Panc1 (cell line): ENCODE measurements around the gene CLMP. TPM values are rescaled to one million over a fixed set of nuclear protein-coding genes. Genes with fewer than 3 reads are reported as not detected.

Source experiments
- ATAC-seq: fragments of 200-7000 bp; cut with Tn5 transposase; 2 replicates; pipeline ENCODE4 v1.9.1; 2020; ENCODE audit warnings: mild to moderate bottlenecking, moderate library complexity
- BruUV-seq: library from RNA; stranded (reverse); fragments of 400-500 nt; replicated peaks from 2 replicates; lab custom pipeline; 2021; lab: Mats Ljungman, UMichigan
- CTCF ChIA-PET: fragments of 300-600 bp; sonication (Branson Sonifier 250); formaldehyde crosslinking; loops from one replicate; lab custom pipeline; 2022; ENCODE audit warnings: antibody characterized with exemption; lab: Charles Lee
- POLR2A ChIA-PET: fragments of 300-600 bp; sonication (Branson Sonifier 250); formaldehyde crosslinking; loops from one replicate; lab custom pipeline; 2022; ENCODE audit warnings: antibody characterized with exemption; lab: Charles Lee
- DNase-seq: peaks from one replicate; pipeline ENCODE4 v3.0.0-alpha.2; 2010; ENCODE audit warnings: low read depth, low spot score
- H3K27ac ChIP-seq: 2 replicates; pipeline ENCODE4 v1.5.1; 2011; ENCODE audit warnings: mild to moderate bottlenecking, low read length, inconsistent platforms
- H3K27me3 ChIP-seq: fragments of 200-500 bp; sonication (Bioruptor generic); 2 replicates; pipeline ENCODE4 v1.6.0; 2014; ENCODE audit warnings: low read length, inconsistent platforms; ENCODE audit not compliant: control insufficient read depth, insufficient read depth
- H3K36me3 ChIP-seq: fragments of 200-500 bp; sonication (Bioruptor generic); 2 replicates; pipeline ENCODE4 v1.5.1; 2014; ENCODE audit warnings: inconsistent platforms, mild to moderate bottlenecking, low read length, moderate library complexity; ENCODE audit not compliant: control insufficient read depth, insufficient read depth
- H3K4me1 ChIP-seq: 2 replicates; pipeline ENCODE4 v1.5.1; 2011; ENCODE audit warnings: inconsistent platforms, mild to moderate bottlenecking, low read length, moderate library complexity; ENCODE audit not compliant: control insufficient read depth, insufficient read depth
- H3K4me3 ChIP-seq, 2 experiments: 2 replicates each; pipeline ENCODE4 v1.5.1; 2011 to 2012; ENCODE audit warnings: low read depth in 2 of 2, low read length in 2 of 2, mild to moderate bottlenecking in 2 of 2, inconsistent platforms in 1 of 2, moderate library complexity in 1 of 2
- H3K9me3 ChIP-seq: fragments of 200-500 bp; sonication (Bioruptor generic); 2 replicates; pipeline ENCODE4 v1.5.1; 2014; ENCODE audit warnings: low read depth, mild to moderate bottlenecking, inconsistent platforms, low read length, moderate library complexity; ENCODE audit not compliant: control insufficient read depth, insufficient read depth
- CTCF ChIP-seq: fragments of 450-650 bp; IDR thresholded peaks from 2 replicates; pipeline ENCODE4 v1.5.1; 2017; ENCODE audit warnings: mild to moderate bottlenecking
- POLR2AphosphoS5 ChIP-seq: IDR thresholded peaks from 2 replicates; pipeline ENCODE4 v1.6.1; 2012; ENCODE audit warnings: mild to moderate bottlenecking, low read depth, low read length, moderate library complexity
- REST ChIP-seq, 2 experiments: IDR thresholded peaks; 2 replicates each; pipeline ENCODE4 v1.6.1; 2011 to 2012; ENCODE audit warnings: low read depth in 2 of 2, control low read depth in 1 of 2, low read length in 1 of 2, mild to moderate bottlenecking in 1 of 2, moderate library complexity in 1 of 2; ENCODE audit not compliant: insufficient read depth in 1 of 2
- SIN3A ChIP-seq: IDR thresholded peaks from 2 replicates; pipeline ENCODE4 v1.6.1; 2012; ENCODE audit warnings: low read depth, mild to moderate bottlenecking, low read length, moderate library complexity, borderline replicate concordance; ENCODE audit not compliant: insufficient read depth
- TCF7L2 ChIP-seq: IDR thresholded peaks from 2 replicates; pipeline ENCODE4 v1.6.1; 2011; ENCODE audit warnings: mild to moderate bottlenecking, low read depth, low read length, inconsistent platforms
- in situ Hi-C: cut with HindIII; loops from 2 replicates; pipeline ENCODE4 v1.10.0; 2016; ENCODE audit warnings: low sequenced_read_pairs, low pct_unique_long_range_greater_than_20kb
- intact Hi-C: fragments of 100-400 bp; cut with micrococcal nuclease; formaldehyde crosslinking; loops from one replicate; pipeline ENCODE4 v1.10.0; 2022; ENCODE audit not compliant: unreplicated experiment
- total RNA-seq: library from RNA; stranded (reverse); gene quantifications from one replicate; pipeline ENCODE4 v1.2.1, GENCODE V29; 2021; ENCODE audit not compliant: unreplicated experiment

The CLMP gene
- total RNA-seq, 1 experiment from 2014 or later = 1.5 TPM

GRCh38 chr11:123103326-123103980 is 91.6 kb downstream of the CLMP start:
- ATAC-seq = peak; percentile 85
- POLR2A ChIA-PET = interaction anchor here (0.6 to 1.4 kb wide), 2 partner anchors 17 to 144 kb away, joined by 3 to 4 read pairs; no protein-coding TSS in a partner anchor
- Histone ChIP-seq H3K36me3 (no peaks in the 10 kb centered on the region), H3K9me3 (no peaks in the 10 kb centered on the region), H3K27ac (no peak overlapping the region), H3K4me1 (no peaks in the 10 kb centered on the region), H3K27me3 (no peaks in the 10 kb centered on the region), H3K4me3 (no peak overlapping the region)
- CTCF ChIA-PET = interaction anchor here (0.6 to 3.0 kb wide), 11 partner anchors 42 to 375 kb away, joined by 3 to 36 read pairs (median 5); partner anchors contain the start of gene CLMP
- intact Hi-C loops (loop anchor here (2.0 to 10.0 kb wide), 3 partner anchors 143 to 481 kb away; no protein-coding TSS in a partner anchor), in situ Hi-C loops (no loop called here)
- TF ChIP-seq CTCF (peak; percentile 87), POLR2AphosphoS5 (no peak)
- no TSS peak for BruUV-seq
- peak; percentile 59 for DNase-seq

GRCh38 chr11:123100379-123101085 is 94.5 kb downstream of the CLMP start:
- BruUV-seq = no TSS peak
- Histone ChIP-seq H3K27me3 (no peaks in the 10 kb centered on the region), H3K4me1 (no peaks in the 10 kb centered on the region), H3K4me3 (no peak overlapping the region), H3K9me3 (no peaks in the 10 kb centered on the region), H3K36me3 (no peaks in the 10 kb centered on the region), H3K27ac (no peak overlapping the region)
- TF ChIP-seq REST (IDR thresholded peaks at IDR 0.05; ENCODE audit: insufficient read depth in 1 of 2, low read depth in 2 of 2, low read length in 1 of 2) = no peak
- no peak for TF ChIP-seq TCF7L2
- TF ChIP-seq CTCF = no peak
- no peak for TF ChIP-seq SIN3A
- TF ChIP-seq POLR2AphosphoS5 = no peak
- ATAC-seq (no peak), DNase-seq (no peak)
- in situ Hi-C loops = no loop called here
- intact Hi-C loops = loop anchor here (5.0 to 10.0 kb wide), 2 partner anchors 377 to 484 kb away; no protein-coding TSS in a partner anchor
- POLR2A ChIA-PET = no interaction called here
- CTCF ChIA-PET = interaction anchor here (0.5 to 1.7 kb wide), 2 partner anchors 161 to 251 kb away, joined by 3 to 5 read pairs; no protein-coding TSS in a partner anchor
